K562 (cell line): ENCODE measurements around the gene GMDS. TPM values are rescaled to one million over a fixed set of nuclear protein-coding genes. Genes with fewer than 3 reads are reported as not detected.

Source experiments
- ATAC-seq: fragments of 200-7000 bp; cut with Tn5 transposase; 3 replicates; pipeline ENCODE4 v1.9.1; 2020; ENCODE audit warnings: moderate library complexity
- BruUV-seq: library from RNA; stranded (reverse); fragments of 400-500 nt; replicated peaks from 2 replicates; lab custom pipeline; 2021; lab: Mats Ljungman, UMichigan
- CTCF ChIA-PET: fragments of 300-600 bp; formaldehyde crosslinking; extraction: SDS; loops from one replicate; lab custom pipeline; 2021; ENCODE audit warnings: low intra/inter-chr PET ratio; lab: Yijun Ruan, JAX
- POLR2A ChIA-PET: fragments of 300-600, 350-650 bp; sonication (Branson Sonifier 250); formaldehyde crosslinking; extraction: SDS; loops from one replicate; lab custom pipeline; 2021; ENCODE audit warnings: antibody characterized with exemption, inconsistent platforms; lab: Yijun Ruan, JAX
- DNase-seq, 4 experiments: peaks; one replicate each; pipeline versions ENCODE4 v3.0.0 to v3.0.0-alpha.2; 2011 to 2018; ENCODE audit warnings: low spot score in 3 of 4, mixed read lengths in 3 of 4; ENCODE audit errors: extremely low read depth in 1 of 4
- FAIRE-seq: peaks from 2 replicates; lab custom pipeline; 2011; peaks lifted over from hg19 to GRCh38; lab: Jason Lieb, UNC
- H2AFZ ChIP-seq: 2 replicates; pipeline ENCODE4 v1.6.0; 2011; ENCODE audit warnings: low read depth, low read length, control low read depth, inconsistent platforms
- H3K27ac ChIP-seq: fragments of 200-600 bp; 3 replicates; pipeline ENCODE4 v1.8.0; 2011; ENCODE audit warnings: low read depth, mild to moderate bottlenecking, control low read depth, inconsistent platforms, low read length, moderate library complexity, mixed read lengths; ENCODE audit errors: extremely low read depth
- H3K27me3 ChIP-seq, 2 experiments: fragments of 300-600 bp in 1 of 2; 2 replicates in 1 of 2; 3 replicates in 1 of 2; pipeline versions ENCODE4 v1.6.0 to v1.8.0; 2011; ENCODE audit warnings: inconsistent platforms in 2 of 2, low read length in 2 of 2, mild to moderate bottlenecking in 1 of 2, mixed read lengths in 1 of 2, moderate library complexity in 1 of 2; ENCODE audit not compliant: control insufficient read depth in 2 of 2, insufficient read depth in 2 of 2
- H3K36me3 ChIP-seq: fragments of 300-600 bp; 3 replicates; pipeline ENCODE4 v1.8.0; 2011; ENCODE audit warnings: mild to moderate bottlenecking, low read length, inconsistent platforms; ENCODE audit not compliant: control insufficient read depth, insufficient read depth
- H3K4me1 ChIP-seq, 2 experiments: fragments of 200-600 bp in 1 of 2; replicated peaks in 1 of 2; 2 replicates in 1 of 2; 3 replicates in 1 of 2; pipeline versions ENCODE4 v1.5.1 to v1.8.0; 2011; ENCODE audit warnings: inconsistent platforms in 2 of 2, low read length in 2 of 2, mild to moderate bottlenecking in 1 of 2, mixed read lengths in 1 of 2, moderate library complexity in 1 of 2; ENCODE audit not compliant: control insufficient read depth in 2 of 2, insufficient read depth in 2 of 2
- H3K4me2 ChIP-seq: 2 replicates; pipeline ENCODE4 v1.6.1; 2011; ENCODE audit warnings: low read length, control low read depth, inconsistent platforms, mixed read lengths; ENCODE audit not compliant: insufficient read depth
- H3K4me3 ChIP-seq: fragments of 200-600 bp; sonication (generic), shearing (Covaris generic); 2 replicates; pipeline ENCODE4 v1.5.1; 2016; ENCODE audit warnings: control low read depth, inconsistent platforms
- H3K79me2 ChIP-seq: fragments of 200-600 bp; 3 replicates; pipeline ENCODE4 v1.8.0; 2011; ENCODE audit warnings: low read length, inconsistent platforms; ENCODE audit not compliant: control insufficient read depth, insufficient read depth
- H3K9ac ChIP-seq, 2 experiments: 2 replicates each; pipeline versions ENCODE4 v1.6.0 to v1.6.1; 2011; ENCODE audit warnings: low read depth in 2 of 2, low read length in 2 of 2, control low read depth in 1 of 2, inconsistent platforms in 1 of 2, mild to moderate bottlenecking in 1 of 2, mixed read lengths in 1 of 2; ENCODE audit not compliant: insufficient read depth in 1 of 2
- H3K9me1 ChIP-seq: one replicate; pipeline ENCODE4 v1.6.0; 2011; ENCODE audit warnings: inconsistent platforms, mild to moderate bottlenecking, low read length, moderate library complexity; ENCODE audit not compliant: control insufficient read depth, insufficient read depth
- H3K9me3 ChIP-seq: replicated peaks from 2 replicates; pipeline ENCODE4 v1.5.1; 2011; ENCODE audit warnings: low read depth, low read length, inconsistent platforms; ENCODE audit not compliant: control insufficient read depth, insufficient read depth
- H4K20me1 ChIP-seq: replicated peaks from 2 replicates; pipeline ENCODE4 v1.6.1; 2011; ENCODE audit warnings: low read length, inconsistent platforms, mixed read lengths; ENCODE audit not compliant: control insufficient read depth, insufficient read depth
- NCOA2 ChIP-seq, 2 experiments: fragments of 450-650 bp; IDR thresholded peaks; 2 replicates each; pipeline ENCODE4 v1.6.1; 2018; ENCODE audit warnings: mild to moderate bottlenecking in 2 of 2, moderate library complexity in 1 of 2; ENCODE audit not compliant: partially characterized antibody in 2 of 2
- NCOA6 ChIP-seq: fragments of 450-650 bp; IDR thresholded peaks from 2 replicates; pipeline ENCODE4 v1.6.1; 2017; ENCODE audit warnings: mild to moderate bottlenecking
- NELFE ChIP-seq: IDR thresholded peaks from 2 replicates; pipeline ENCODE4 v1.6.1; 2011; ENCODE audit warnings: mild to moderate bottlenecking; ENCODE audit not compliant: insufficient read depth, insufficient read length
- SREBF2 ChIP-seq: sonication (generic); formaldehyde crosslinking; IDR thresholded peaks from 2 replicates; pipeline ENCODE4 v1.4.0; 2020; ENCODE audit warnings: mild to moderate bottlenecking, missing genetic modification reagents
- TAF15 ChIP-seq: fragments of 200-400 bp; formaldehyde crosslinking; IDR thresholded peaks from 2 replicates; pipeline ENCODE4 v1.6.1; 2017; ENCODE audit warnings: mild to moderate bottlenecking, low read depth, low read length, moderate library complexity
- TCFL5 ChIP-seq: fragments of 250-450 bp; sonication (Bioruptor Pico); conservative IDR thresholded peaks from 2 replicates; pipeline ENCODE4 v1.6.1; 2021; ENCODE audit warnings: mild to moderate bottlenecking, moderate library complexity, matching md5 sums
- ZC3H11A ChIP-seq: IDR thresholded peaks from 2 replicates; pipeline ENCODE4 v1.6.1; 2012; ENCODE audit warnings: low read depth, low read length, improper control_type of control experiment
- ZNF347 ChIP-seq: fragments of 450-650 bp; formaldehyde crosslinking; IDR thresholded peaks from 2 replicates; pipeline ENCODE4 v1.4.0; 2020; ENCODE audit warnings: low read depth, mild to moderate bottlenecking, moderate library complexity
- ZNF592 ChIP-seq: fragments of 450-650 bp; IDR thresholded peaks from 2 replicates; pipeline ENCODE4 v1.6.1; 2017; ENCODE audit warnings: antibody characterized with exemption, mild to moderate bottlenecking
- ZNF699 ChIP-seq: fragments of 250-450 bp; sonication (Bioruptor Pico); IDR thresholded peaks from 2 replicates; pipeline ENCODE4 v1.8.0; 2021; ENCODE audit warnings: mild to moderate bottlenecking, moderate library complexity; ENCODE audit not compliant: insufficient replicate concordance
- WGBS: fragments of 100-300 bp; shearing (Covaris generic); methylation state at CpG from one replicate; pipeline ENCODE4 v1.1.6; 2016; ENCODE audit warnings: low coverage, mixed read lengths; ENCODE audit not compliant: insufficient coverage; ENCODE audit errors: missing lambda C conversion rate; 5-methylcytosine and 5-hydroxymethylcytosine counted together
- in situ Hi-C: fragments of 300-500 bp; cut with MboI; formaldehyde crosslinking; loops from 4 replicates; pipeline ENCODE4 v1.15.0; 2018; ENCODE audit warnings: inconsistent platforms, mixed read lengths
- intact Hi-C: fragments of 100-400 bp; cut with micrococcal nuclease; formaldehyde crosslinking; loops from 2 replicates; pipeline ENCODE4 v1.14.2; 2022
- polyA plus RNA-seq, 8 experiments: library from polyadenylated mRNA; depleted of rRNA in 4 of 8; stranded (reverse) in 5 of 8; unstranded in 3 of 8; fragments of >200 nt; fragmentation: Nextera tagmentation in 2 of 8; fragmentation: Illumina TruSeq in 1 of 8; extraction: Ambion mirVana in 2 of 8; extraction: Trizol in 1 of 8; gene quantifications; 2 replicates each; pipeline versions ENCODE4 v1.2.1 to v1.2.3, GENCODE V29; 2011 to 2014; ENCODE audit warnings: inconsistent platforms in 1 of 8, missing spikeins in 1 of 8
- total RNA-seq, 7 experiments: library from RNA; depleted of rRNA in 6 of 7; stranded (reverse); fragments of >200 nt in 6 of 7; fragmentation: Illumina TruSeq in 2 of 7; extraction: Trizol in 2 of 7; gene quantifications; 2 replicates each; pipeline versions ENCODE4 v1.2.1 to v1.2.3, GENCODE V29; 2011 to 2021; ENCODE audit warnings: low replicate concordance in 1 of 7
- TF ChIP-seq, protein P1 (sequence below): sonication (generic); formaldehyde crosslinking; IDR thresholded peaks from 2 replicates; pipeline ENCODE4 v1.8.1; 2023; ENCODE audit warnings: mild to moderate bottlenecking, missing genetic modification reagents

Gene GMDS
- total and polyA plus RNA-seq, 9 of the 15 experiments (the other 6 are each of a cell fraction or from before 2014, with no cell fraction given) = 0.48 to 31.8 (median 13.4) TPM

DNA sequence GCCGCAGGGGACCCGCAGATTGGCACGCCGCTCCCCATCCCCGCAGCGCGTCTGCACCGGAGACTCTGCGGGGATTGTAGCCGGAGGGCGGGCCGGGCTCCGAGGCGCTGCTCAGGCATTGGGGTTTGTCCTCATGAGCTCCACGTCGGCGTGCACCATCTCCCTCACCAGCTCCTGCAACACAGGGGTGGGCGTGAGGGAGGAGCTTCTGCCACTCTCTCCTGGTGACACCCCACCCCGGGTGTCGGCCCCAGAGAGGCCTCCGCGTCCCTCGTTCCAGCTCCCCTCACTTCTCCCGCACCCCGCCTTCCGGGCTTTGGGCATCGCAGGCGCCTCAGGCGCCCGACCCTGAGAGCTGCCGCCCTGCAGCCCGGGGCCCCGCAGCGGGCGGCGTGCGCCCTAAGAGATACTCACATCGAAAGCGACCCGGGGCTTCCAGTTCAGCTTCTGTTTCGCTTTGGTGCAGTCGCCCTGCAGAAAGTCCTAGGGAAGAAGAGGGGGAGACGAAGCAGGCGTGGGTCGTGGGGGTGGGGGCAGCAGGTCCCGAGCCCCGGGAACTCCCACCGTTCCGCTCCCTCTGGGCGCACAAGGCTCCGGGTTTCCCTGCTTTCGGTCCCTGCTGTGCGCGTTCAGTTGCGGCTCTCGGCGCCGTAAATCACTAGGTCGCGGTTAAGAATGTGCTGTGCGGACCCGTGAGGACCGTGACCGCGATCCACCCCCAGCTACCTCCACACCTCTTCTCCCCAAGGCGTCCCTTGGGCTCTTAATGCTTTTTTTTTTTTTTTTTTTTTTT, 621.2 kb downstream of the GMDS start:
- H3K27me3 ChIP-seq = peaks cover 41 to 67% of the 10 kb centered on the region in 2 experiments
- ATAC-seq = no peak
- no peak overlapping the region for H3K4me3 ChIP-seq
- POLR2A ChIA-PET = interaction anchor here (0.8 kb wide), 1 partner anchor 9 kb away, joined by 5 read pairs; no protein-coding TSS in a partner anchor
- H3K4me1 ChIP-seq = peaks cover 0 to 4% of the 10 kb centered on the region in 2 experiments; a peak in 1 of 5 replicates
- 45% methylated on average over 36 of the region's 66 CpGs for WGBS
- no peaks in the 10 kb centered on the region for H3K9me3 ChIP-seq
- no peaks in the 10 kb centered on the region for H3K79me2 ChIP-seq
- no peak for DNase-seq
- no peak overlapping the region for H3K4me2 ChIP-seq
- in situ Hi-C loops = no loop called here
- no peaks in the 10 kb centered on the region for H3K9me1 ChIP-seq
- CTCF ChIA-PET = no interaction called here
- intact Hi-C loops = no loop called here
- BruUV-seq = no TSS peak
- no peak for FAIRE-seq
- no peak overlapping the region for H2AFZ ChIP-seq
- H3K9ac ChIP-seq = no peak overlapping the region
- H3K36me3 ChIP-seq = no peaks in the 10 kb centered on the region
- no peak overlapping the region for H3K27ac ChIP-seq
- no peaks in the 10 kb centered on the region for H4K20me1 ChIP-seq
- no peak for TF ChIP-seq NELFE
- no peak for TF ChIP-seq ZC3H11A
- TF ChIP-seq ZNF592 = no peak
- no peak for TF ChIP-seq TAF15
- TF ChIP-seq NCOA2 (IDR thresholded peaks at IDR 0.05; ENCODE audit: partially characterized antibody in 2 of 2) = no peak
- no peak for TF ChIP-seq TCFL5
- TF ChIP-seq ZNF699 (CRISPR knock-in tag) = no peak
- TF ChIP-seq, protein P1, sequence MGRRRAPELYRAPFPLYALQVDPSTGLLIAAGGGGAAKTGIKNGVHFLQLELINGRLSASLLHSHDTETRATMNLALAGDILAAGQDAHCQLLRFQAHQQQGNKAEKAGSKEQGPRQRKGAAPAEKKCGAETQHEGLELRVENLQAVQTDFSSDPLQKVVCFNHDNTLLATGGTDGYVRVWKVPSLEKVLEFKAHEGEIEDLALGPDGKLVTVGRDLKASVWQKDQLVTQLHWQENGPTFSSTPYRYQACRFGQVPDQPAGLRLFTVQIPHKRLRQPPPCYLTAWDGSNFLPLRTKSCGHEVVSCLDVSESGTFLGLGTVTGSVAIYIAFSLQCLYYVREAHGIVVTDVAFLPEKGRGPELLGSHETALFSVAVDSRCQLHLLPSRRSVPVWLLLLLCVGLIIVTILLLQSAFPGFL (CRISPR knock-in tag) = no peak
- TF ChIP-seq SREBF2 (CRISPR knock-in tag) = no peak
- TF ChIP-seq ZNF347 (CRISPR knock-in tag) = no peak
- TF ChIP-seq NCOA6 = no peak
